Gastrocnemius medialis (tissue), 4 donors: ENCODE results near the gene SLC39A11.

Experiments used
- CTCF ChIP-seq, 5 experiments: fragments of 450-650 bp in 3 of 5; fragments of 200-600 bp in 2 of 5; sonication (generic) in 2 of 5; IDR thresholded peaks in 4 of 5; conservative IDR thresholded peaks in 1 of 5; 1 replicate in 4 of 5; 2 replicates in 1 of 5; pipeline ENCODE4 v1.5.1; 2016 to 2019; ENCODE audit warnings: antibody characterized with exemption in 5 of 5, mild to moderate bottlenecking in 3 of 5, moderate library complexity in 3 of 5
- POLR2A ChIP-seq, 2 donors: fragments of 450-650 bp; IDR thresholded peaks; one replicate each; pipeline ENCODE4 v1.6.1; 2017; ENCODE audit warnings: antibody characterized with exemption in 2 of 2, mild to moderate bottlenecking in 2 of 2, moderate library complexity in 2 of 2

DNA sequence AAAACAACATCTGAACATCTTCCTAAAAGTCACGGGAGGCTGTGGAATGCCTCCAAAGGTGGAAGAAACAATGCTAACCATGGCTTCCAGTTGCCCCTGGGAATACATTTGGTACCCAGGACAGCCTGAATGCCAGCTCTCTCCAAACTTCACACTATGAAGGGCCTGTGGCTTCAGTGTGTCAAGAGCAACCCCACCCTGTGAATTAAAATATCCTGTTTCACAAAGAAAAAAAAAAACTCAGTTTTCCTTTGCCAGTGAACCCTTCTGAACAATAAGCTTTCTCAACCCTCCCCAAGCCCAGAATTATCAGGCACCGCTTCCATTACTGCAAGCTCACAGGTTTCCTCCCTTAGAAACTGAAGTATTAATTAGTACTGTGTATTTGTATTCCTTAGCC, 69.8 kb downstream of the SLC39A11 start:
- TF ChIP-seq CTCF (IDR thresholded peaks at IDR 0.05 in 4 of 5, conservative IDR thresholded peaks at IDR 0.05 in 1 of 5) (no peak), POLR2A (IDR thresholded peaks at IDR 0.05) (no peak)
